GM12892 (cell line): ENCODE results near the gene RPS6KB2.

ENCODE experiments used
- POLR2A ChIP-seq: IDR thresholded peaks from 2 replicates; pipeline ENCODE4 v1.6.1; 2011; ENCODE audit warnings: low read depth, low read length, control low read depth
- TAF1 ChIP-seq: IDR thresholded peaks from 2 replicates; pipeline ENCODE4 v1.6.1; 2011; ENCODE audit warnings: low read depth, mild to moderate bottlenecking, control low read depth, low read length, borderline replicate concordance

DNA sequence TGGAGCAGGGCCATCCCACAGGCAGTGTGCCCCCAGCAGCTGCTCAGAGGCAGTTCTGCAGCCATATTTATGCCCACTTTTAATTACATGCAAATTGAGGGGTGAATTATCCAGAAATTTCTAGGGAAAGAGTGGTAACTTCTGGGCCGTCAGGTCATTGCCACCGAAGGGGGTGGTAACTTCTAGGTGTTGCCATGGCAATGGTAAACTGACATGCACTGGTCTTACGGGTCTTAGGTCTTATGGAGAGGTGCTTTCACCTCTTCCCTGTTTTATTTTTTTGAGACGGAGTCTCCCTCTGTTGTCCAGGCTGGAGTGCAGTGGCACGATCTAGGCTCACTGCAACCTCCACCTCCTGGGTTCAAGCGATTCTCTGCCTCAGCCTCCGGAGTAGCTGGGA lies 44.6 kb downstream of the RPS6KB2 start:
- TF ChIP-seq POLR2A, result no peak
- TF ChIP-seq TAF1, result no peak
